Heart left ventricle (tissue), 13 donors: Measurements from ENCODE around the gene COX7A2L.

Experiments used
- CTCF ChIP-seq, 12 donors: fragments of 200-600 bp; sonication (generic) in 4 of 12; IDR thresholded peaks; one replicate each; pipeline versions ENCODE4 v1.5.0 to v1.8.0; 2018 to 2022; ENCODE audit warnings: antibody characterized with exemption in 12 of 12, mild to moderate bottlenecking in 5 of 12
- POLR2A ChIP-seq, 2 donors: fragments of 450-650 bp; IDR thresholded peaks; one replicate each; pipeline ENCODE4 v1.6.1; 2017; ENCODE audit warnings: antibody characterized with exemption in 2 of 2, mild to moderate bottlenecking in 2 of 2, moderate library complexity in 2 of 2
- donor health status: ischemic (EF 13 %, LVEDD 7.1; RV severe dilation, severe dysfunction).
- donor health status: DM: no; HTN: yes; CAD: no.
- donor health status: DM: no; HTN: no; CAD: no.
- donor health status: ischemic (EF 25% LVEDD 6.9; RV normal size, moderate dysfunction).
- donor health status: ischemic (EF 25% LVEDD 5.7; RV mildly dilated, moderate dysfunction).
- donor health status: ischemic (EF 35%, LVEDD 5.7; RV mildly dilated, moderate dysfunction).
- donor health status: nonischemic (EF 11% LVEDD 7.7; RV severe dilation, severe dysfunction).
- donor health status: DM: yes; HTN: yes; CAD: no.
- donor health status: PGD.
- donor health status: ischemic (EF 29% LVEDD 5.4; RV normal size, mild dysfunction).
- donor health status: nonischemic (EF 23%, LVEDD 6.1; RV moderate dilation, normal function).

DNA sequence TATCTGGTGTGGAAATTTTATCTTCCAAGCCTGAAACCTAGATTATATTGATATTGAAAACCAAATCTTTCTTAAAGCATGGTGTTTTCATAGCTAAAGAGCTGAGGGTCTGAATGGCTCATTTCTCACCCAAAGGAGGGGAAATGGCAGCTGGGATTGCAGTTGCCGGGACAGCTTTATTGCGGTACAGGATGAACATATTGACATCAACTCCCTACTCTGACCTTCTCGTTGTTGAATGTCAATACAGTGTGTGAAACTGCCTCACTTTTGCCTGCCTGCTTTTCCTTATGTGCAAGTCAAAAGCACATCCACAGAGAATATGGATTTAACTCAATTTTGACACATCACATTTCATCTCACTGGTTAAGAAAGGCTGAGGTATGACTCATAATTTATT lies 3.6 kb upstream of the COX7A2L start:
- TF ChIP-seq CTCF (IDR thresholded peaks at IDR 0.05), result no peak
- no peak for TF ChIP-seq POLR2A (IDR thresholded peaks at IDR 0.05)
